Measurements from ENCODE around the gene NXPH4. TPM values are rescaled to one million over a fixed set of nuclear protein-coding genes. Genes with fewer than 3 reads are reported as not detected.

Gene NXPH4
- total and polyA plus RNA-seq, 9 donors: 0.13 to 0.20 TPM; not detected in 7

DNA sequence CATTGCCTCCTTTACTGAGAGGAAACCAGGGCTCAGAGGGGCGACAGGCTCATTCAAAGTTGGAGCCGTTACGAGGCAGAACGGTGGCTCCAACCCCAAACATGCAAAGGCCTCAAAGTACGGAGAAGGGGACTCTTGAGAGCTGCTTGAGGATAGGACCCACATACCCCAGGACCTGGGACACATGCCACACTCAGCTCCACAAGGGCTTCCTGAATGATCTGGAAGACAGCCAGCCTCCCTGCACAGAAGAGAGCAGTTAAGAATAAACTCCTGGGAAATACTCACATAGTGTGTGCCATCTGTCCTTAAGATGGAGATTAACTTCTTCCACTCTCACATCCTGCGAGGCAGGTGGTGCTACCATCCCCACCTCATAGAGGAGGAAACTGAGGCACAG, 26.6 kb upstream of the NXPH4 start:
- WGBS, 3 donors: 69 to 82% (median 80%) methylated on average over 6 of the region's 6 CpGs

DNA sequence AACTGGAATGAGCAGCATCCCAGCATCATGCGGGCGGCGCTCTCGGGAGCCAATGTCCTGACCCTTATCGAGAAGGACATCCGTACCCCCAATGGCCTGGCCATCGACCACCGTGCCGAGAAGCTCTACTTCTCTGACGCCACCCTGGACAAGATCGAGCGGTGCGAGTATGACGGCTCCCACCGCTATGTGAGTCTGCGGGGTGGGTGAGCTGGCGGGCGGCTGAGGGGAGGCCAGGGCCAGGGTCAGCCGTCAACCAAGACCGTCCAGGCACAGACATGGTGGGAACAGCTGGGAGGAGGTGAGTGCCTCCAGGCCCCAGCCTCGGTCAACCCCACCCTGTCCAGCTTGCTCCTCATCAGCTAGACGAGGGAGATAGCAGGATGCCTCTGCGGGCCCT, 25.8 kb upstream of the NXPH4 start:
- intact Hi-C loops (cut with DNase I): no loop called here
- 84 to 89% (median 85%) methylated on average over 23 of the region's 23 CpGs for WGBS, 3 donors
- H3K4me3 ChIP-seq: no peak overlapping the region
- DNase-seq: no peak
- no peak for TF ChIP-seq EP300 (IDR thresholded peaks at IDR 0.05)
- TF ChIP-seq, protein P1, sequence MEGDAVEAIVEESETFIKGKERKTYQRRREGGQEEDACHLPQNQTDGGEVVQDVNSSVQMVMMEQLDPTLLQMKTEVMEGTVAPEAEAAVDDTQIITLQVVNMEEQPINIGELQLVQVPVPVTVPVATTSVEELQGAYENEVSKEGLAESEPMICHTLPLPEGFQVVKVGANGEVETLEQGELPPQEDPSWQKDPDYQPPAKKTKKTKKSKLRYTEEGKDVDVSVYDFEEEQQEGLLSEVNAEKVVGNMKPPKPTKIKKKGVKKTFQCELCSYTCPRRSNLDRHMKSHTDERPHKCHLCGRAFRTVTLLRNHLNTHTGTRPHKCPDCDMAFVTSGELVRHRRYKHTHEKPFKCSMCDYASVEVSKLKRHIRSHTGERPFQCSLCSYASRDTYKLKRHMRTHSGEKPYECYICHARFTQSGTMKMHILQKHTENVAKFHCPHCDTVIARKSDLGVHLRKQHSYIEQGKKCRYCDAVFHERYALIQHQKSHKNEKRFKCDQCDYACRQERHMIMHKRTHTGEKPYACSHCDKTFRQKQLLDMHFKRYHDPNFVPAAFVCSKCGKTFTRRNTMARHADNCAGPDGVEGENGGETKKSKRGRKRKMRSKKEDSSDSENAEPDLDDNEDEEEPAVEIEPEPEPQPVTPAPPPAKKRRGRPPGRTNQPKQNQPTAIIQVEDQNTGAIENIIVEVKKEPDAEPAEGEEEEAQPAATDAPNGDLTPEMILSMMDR (IDR thresholded peaks at IDR 0.05): no peak
- TF ChIP-seq POLR2A (IDR thresholded peaks at IDR 0.05): no peak
- no peaks in the 10 kb centered on the region for H3K27me3 ChIP-seq
- H3K27ac ChIP-seq: no peak overlapping the region
- H3K9me3 ChIP-seq: no peaks in the 10 kb centered on the region
- no peaks in the 10 kb centered on the region for H3K36me3 ChIP-seq
- no peaks in the 10 kb centered on the region for H3K4me1 ChIP-seq (ENCODE audit: insufficient read depth)

More for the DNA sequence above, 26.6 kb upstream of the NXPH4 start:
- DNase-seq: no peak
- H3K27ac ChIP-seq: no peak overlapping the region
- TF ChIP-seq POLR2A (IDR thresholded peaks at IDR 0.05) (no peak), EP300 (IDR thresholded peaks at IDR 0.05) (no peak)
- H3K27me3 ChIP-seq: no peaks in the 10 kb centered on the region
- no peak overlapping the region for H3K4me3 ChIP-seq
- peaks cover 2% of the 10 kb centered on the region for H3K36me3 ChIP-seq
- no peaks in the 10 kb centered on the region for H3K4me1 ChIP-seq (ENCODE audit: insufficient read depth)
- intact Hi-C loops (cut with DNase I): no loop called here
- H3K9me3 ChIP-seq: no peaks in the 10 kb centered on the region

DNA sequence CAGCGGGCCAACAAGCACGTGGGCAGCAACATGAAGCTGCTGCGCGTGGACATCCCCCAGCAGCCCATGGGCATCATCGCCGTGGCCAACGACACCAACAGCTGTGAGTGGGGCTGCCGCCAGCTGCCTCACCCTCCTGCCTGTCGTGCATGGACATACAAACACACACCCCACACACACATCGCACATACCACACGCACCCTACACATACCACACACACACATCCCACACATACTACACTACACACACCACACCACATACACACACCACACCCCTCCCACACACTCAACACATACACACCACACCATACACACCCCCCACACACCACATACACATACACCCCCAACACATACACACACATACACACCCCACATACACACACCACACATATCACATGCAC, 25.2 kb upstream of the NXPH4 start:
- Histone ChIP-seq H3K4me3 (no peak overlapping the region), H3K4me1 (ENCODE audit: insufficient read depth) (no peaks in the 10 kb centered on the region), H3K9me3 (no peaks in the 10 kb centered on the region), H3K27me3 (no peaks in the 10 kb centered on the region), H3K27ac (no peak overlapping the region), H3K36me3 (no peaks in the 10 kb centered on the region)
- TF ChIP-seq EP300 (IDR thresholded peaks at IDR 0.05) (no peak), POLR2A (IDR thresholded peaks at IDR 0.05) (no peak)
- TF ChIP-seq, protein P1 (IDR thresholded peaks at IDR 0.05): no peak
- 68 to 80% (median 80%) methylated on average over 11 of the region's 11 CpGs for WGBS, 3 donors
- DNase-seq: no peak
- intact Hi-C loops (cut with DNase I): no loop called here

DNA sequence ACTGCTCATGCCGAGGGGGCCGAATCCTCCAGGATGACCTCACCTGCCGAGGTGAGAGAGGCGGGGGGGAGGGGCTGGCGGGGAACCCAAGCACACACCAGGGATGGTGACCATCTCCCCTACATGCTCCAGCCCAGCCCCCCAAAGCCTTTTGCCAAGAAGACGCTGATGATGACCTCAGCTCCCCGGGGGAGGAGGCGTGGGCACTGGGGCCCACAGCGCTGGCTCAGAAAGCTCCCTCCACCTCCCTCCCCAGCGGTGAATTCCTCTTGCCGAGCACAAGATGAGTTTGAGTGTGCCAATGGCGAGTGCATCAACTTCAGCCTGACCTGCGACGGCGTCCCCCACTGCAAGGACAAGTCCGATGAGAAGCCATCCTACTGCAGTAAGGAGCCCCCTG, 23.7 kb upstream of the NXPH4 start:
- 72 to 77% (median 74%) methylated on average over 12 to 16 of the region's 16 CpGs for WGBS, 3 donors

DNA sequence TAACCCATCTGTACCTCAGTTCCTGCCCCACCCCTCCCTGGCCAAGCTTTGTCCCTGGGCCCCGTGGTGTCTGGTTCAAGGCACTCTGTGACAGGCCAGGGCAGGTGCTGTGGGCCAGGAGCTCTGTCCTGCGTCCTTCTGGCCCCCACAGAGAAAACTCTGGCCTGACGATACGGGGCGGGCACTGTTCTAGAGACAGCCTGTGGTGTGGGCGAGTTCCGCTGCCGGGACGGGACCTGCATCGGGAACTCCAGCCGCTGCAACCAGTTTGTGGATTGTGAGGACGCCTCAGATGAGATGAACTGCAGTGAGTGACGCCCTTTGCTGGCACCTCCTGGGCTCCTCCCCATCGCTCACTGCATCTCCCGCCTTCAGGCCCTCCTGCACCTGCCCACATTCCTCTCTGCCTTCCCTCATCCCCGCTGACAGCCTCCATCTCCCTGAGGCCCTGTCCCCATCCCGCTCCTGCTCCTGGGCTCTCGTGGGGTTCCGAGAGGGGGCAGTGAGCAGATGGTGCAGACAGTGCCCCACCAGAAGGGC, 22.8 kb upstream of the NXPH4 start:
- Histone ChIP-seq H3K9me3 (no peaks in the 10 kb centered on the region), H3K4me3 (no peak overlapping the region), H3K27me3 (no peaks in the 10 kb centered on the region), H3K27ac (no peak overlapping the region), H3K36me3 (peaks cover 4% of the 10 kb centered on the region), H3K4me1 (ENCODE audit: insufficient read depth) (no peaks in the 10 kb centered on the region)
- intact Hi-C loops (cut with DNase I): no loop called here
- TF ChIP-seq, protein P1 (IDR thresholded peaks at IDR 0.05): no peak
- TF ChIP-seq EP300 (IDR thresholded peaks at IDR 0.05): no peak
- TF ChIP-seq POLR2A (IDR thresholded peaks at IDR 0.05): no peak
- 82 to 90% (median 85%) methylated on average over 19 of the region's 19 CpGs for WGBS, 3 donors
- DNase-seq: no peak

More for the DNA sequence above, 23.7 kb upstream of the NXPH4 start:
- no peak for DNase-seq
- Histone ChIP-seq H3K27me3 (no peaks in the 10 kb centered on the region), H3K4me1 (ENCODE audit: insufficient read depth) (no peaks in the 10 kb centered on the region), H3K4me3 (no peak overlapping the region), H3K36me3 (peaks cover 1% of the 10 kb centered on the region), H3K9me3 (no peaks in the 10 kb centered on the region), H3K27ac (no peak overlapping the region)
- intact Hi-C loops (cut with DNase I): no loop called here
- TF ChIP-seq, protein P1 (IDR thresholded peaks at IDR 0.05): no peak
- no peak for TF ChIP-seq EP300 (IDR thresholded peaks at IDR 0.05)
- TF ChIP-seq POLR2A (IDR thresholded peaks at IDR 0.05): no peak
